Kidney (tissue), 14 donors: ENCODE measurements around the gene MPLKIP. TPM values are rescaled to one million over a fixed set of nuclear protein-coding genes. Genes with fewer than 3 reads are reported as not detected.
"Not testable (repeated sequence)": the region's sequence is repeated elsewhere in the genome, so short reads cannot be mapped to it uniquely, and the experiment has no call there.

ENCODE experiments used
- DNase-seq, 5 donors: peaks; one replicate each; pipeline ENCODE4 v3.0.0-alpha.2; 2013 to 2020
- FAIRE-seq: peaks from 2 replicates; lab custom pipeline; 2012; peaks lifted over from hg19 to GRCh38; lab: Jason Lieb, UNC
- H3K27ac ChIP-seq, 2 donors: one replicate each; pipeline ENCODE4 v1.7.0; 2013; ENCODE audit warnings: low read depth in 2 of 2, low read length in 2 of 2, inconsistent platforms in 1 of 2
- H3K27me3 ChIP-seq: one replicate; pipeline ENCODE4 v1.7.1; 2013; ENCODE audit warnings: low read length, inconsistent platforms; ENCODE audit not compliant: control insufficient read depth, insufficient read depth
- H3K36me3 ChIP-seq, 3 donors: one replicate each; pipeline versions ENCODE4 v1.7.0 to v1.7.1; 2013; ENCODE audit warnings: low read length in 3 of 3, control low read depth in 1 of 3, inconsistent platforms in 1 of 3; ENCODE audit not compliant: insufficient read depth in 3 of 3, control insufficient read depth in 2 of 3
- H3K4me1 ChIP-seq, 3 donors: one replicate each; pipeline versions ENCODE4 v1.7.0 to v1.7.1; 2013; ENCODE audit warnings: low read length in 3 of 3, inconsistent platforms in 1 of 3, low read depth in 1 of 3; ENCODE audit not compliant: control insufficient read depth in 2 of 3, insufficient read depth in 2 of 3
- H3K4me3 ChIP-seq, 3 donors: one replicate each; pipeline versions ENCODE4 v1.7.0 to v1.8.1; 2013; ENCODE audit warnings: low read length in 3 of 3, control low read depth in 1 of 3, inconsistent platforms in 1 of 3
- H3K9ac ChIP-seq, 3 donors: one replicate each; pipeline versions ENCODE4 v1.7.0 to v1.7.1; 2013; ENCODE audit warnings: low read length in 3 of 3, control low read depth in 1 of 3, inconsistent platforms in 1 of 3
- H3K9me3 ChIP-seq, 3 donors: one replicate each; pipeline versions ENCODE4 v1.7.0 to v1.7.1; 2013; ENCODE audit warnings: low read length in 3 of 3, control low read depth in 1 of 3, inconsistent platforms in 1 of 3; ENCODE audit not compliant: control insufficient read depth in 2 of 3, insufficient read depth in 1 of 3
- intact Hi-C: fragments of 100-400 bp; cut with DNase I; formaldehyde crosslinking; loops from one replicate; pipeline ENCODE4 v1.11.1; 2022
- polyA plus RNA-seq: library from polyadenylated mRNA; stranded (reverse); fragments of 350-450 nt; fragmentation: Illumina TruSeq; extraction: RNeasy Lipid Tissue Mini Kit (QIAGEN cat#74804); gene quantifications from one replicate; pipeline ENCODE4 v1.2.3, GENCODE V29; 2014; ENCODE audit warnings: low read depth, low replicate concordance; ENCODE audit not compliant: insufficient read depth
- total RNA-seq: library from RNA; stranded (reverse); fragmentation: NEBNext Ultra II Directional; extraction: Animal tissue kit (Norgen Biotek cat#: 25700); gene quantifications from one replicate; pipeline ENCODE4 v1.2.1, GENCODE V29; 2021
- TF ChIP-seq, protein P1 (sequence below): IDR thresholded peaks from 3 replicates; pipeline ENCODE4 v1.5.1; 2012; ENCODE audit warnings: mild to moderate bottlenecking, moderate library complexity, borderline replicate concordance; ENCODE audit not compliant: insufficient read depth; ENCODE audit errors: extremely low read depth
- donor health status: control.
- donor health status: control.
- donor health status: control.
- donor health status: control.
- donor health status: control.
- donor health status: DM: yes; HTN: yes; CAD: no.
- donor health status: Normal renal cell carcinoma (clear cell type).

Gene MPLKIP
- total and polyA plus RNA-seq, 2 donors from 2014 or later = 32.1 to 58.7 TPM

DNA sequence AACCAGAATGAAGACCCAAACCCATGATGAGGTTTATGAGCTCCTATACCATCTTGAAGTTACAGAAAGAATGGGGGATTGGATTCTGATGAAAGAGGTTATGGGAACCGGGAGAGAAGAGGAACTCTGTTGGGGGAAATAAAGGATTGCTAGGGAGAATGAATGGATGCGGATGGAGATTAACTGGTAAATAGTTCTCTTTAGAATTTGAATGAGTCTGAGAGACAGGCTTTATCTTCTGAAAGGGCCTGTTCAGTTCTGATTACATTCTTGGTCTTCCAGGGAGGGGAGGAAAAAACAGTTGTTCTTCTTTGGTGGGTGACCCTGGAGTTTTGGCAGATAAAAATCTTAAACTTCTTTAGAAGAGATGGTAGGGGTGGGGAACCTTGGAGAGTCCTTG lies 14.2 kb upstream of the MPLKIP start:
- intact Hi-C loops = no loop called here

DNA sequence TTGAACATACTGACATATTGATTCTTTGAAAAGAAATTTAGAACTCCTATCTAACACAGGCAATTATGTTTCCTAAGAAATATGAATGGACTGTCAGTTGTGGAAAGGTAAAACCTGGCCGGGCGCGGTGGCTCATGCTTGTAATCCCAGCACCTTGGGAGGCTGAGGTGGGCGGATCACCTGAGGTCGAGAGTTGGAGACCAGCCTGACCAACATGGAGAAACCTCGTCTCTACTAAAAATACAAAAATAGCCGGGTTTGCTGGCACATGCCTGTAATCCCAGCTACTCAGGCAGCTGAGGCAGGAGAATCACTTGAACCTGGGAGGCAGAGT lies 13.8 kb upstream of the MPLKIP start:
- not testable (repeated sequence) for FAIRE-seq

More for the DNA sequence above, 14.2 kb upstream of the MPLKIP start:
- FAIRE-seq = no peak
- TF ChIP-seq, protein P1, sequence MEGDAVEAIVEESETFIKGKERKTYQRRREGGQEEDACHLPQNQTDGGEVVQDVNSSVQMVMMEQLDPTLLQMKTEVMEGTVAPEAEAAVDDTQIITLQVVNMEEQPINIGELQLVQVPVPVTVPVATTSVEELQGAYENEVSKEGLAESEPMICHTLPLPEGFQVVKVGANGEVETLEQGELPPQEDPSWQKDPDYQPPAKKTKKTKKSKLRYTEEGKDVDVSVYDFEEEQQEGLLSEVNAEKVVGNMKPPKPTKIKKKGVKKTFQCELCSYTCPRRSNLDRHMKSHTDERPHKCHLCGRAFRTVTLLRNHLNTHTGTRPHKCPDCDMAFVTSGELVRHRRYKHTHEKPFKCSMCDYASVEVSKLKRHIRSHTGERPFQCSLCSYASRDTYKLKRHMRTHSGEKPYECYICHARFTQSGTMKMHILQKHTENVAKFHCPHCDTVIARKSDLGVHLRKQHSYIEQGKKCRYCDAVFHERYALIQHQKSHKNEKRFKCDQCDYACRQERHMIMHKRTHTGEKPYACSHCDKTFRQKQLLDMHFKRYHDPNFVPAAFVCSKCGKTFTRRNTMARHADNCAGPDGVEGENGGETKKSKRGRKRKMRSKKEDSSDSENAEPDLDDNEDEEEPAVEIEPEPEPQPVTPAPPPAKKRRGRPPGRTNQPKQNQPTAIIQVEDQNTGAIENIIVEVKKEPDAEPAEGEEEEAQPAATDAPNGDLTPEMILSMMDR = no peak
- peaks cover 0 to 9% (median 0%) of the 10 kb centered on the region in 3 donors for H3K4me1 ChIP-seq
- no peak for DNase-seq
- H3K9me3 ChIP-seq = no peaks in the 10 kb centered on the region
- H3K27me3 ChIP-seq = no peaks in the 10 kb centered on the region
- no peak overlapping the region for H3K4me3 ChIP-seq
- H3K9ac ChIP-seq = no peak overlapping the region
- no peak overlapping the region for H3K27ac ChIP-seq
- H3K36me3 ChIP-seq = no peaks in the 10 kb centered on the region

DNA sequence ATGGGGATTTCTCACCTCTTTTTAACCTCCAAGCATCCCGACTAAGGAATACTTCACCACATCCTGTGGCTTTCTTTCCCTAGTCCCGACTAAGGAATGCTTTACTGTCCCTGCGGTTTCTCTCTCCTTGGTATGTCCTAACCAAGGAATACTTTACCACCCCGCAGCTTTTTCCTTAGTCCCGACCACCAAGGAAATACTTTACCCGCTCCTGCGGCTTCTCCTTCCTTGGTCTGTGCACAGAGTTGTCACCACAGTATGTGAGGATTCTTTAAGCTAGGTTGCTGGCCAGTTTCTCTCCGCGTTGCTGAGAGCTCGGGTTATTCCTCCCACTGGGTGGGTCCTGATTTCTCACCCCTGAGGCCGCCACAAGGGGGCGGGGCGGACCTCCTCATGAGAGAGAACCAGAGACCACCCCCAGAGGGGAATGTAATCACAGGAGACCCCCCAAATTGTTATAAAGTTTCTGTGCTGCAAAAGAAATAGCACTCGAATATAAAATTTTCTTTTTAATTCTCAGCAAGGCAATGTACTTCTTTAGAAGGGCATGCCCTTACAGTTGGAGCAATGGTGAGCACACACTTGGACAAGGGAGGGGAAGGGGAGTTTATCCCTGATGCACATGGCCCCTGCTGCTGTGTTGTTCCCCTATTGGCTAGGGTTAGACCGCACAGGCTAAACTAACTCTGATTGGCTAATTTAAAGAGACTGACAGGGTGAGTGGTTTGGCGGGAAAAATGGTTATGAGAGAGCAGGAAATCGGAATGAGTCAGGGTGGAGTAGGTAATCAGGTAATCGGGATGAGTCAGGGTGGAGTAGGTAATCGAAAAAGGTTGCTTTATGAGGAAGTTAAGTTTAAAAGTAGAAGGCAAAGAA lies 13.2 kb upstream of the MPLKIP start:
- H3K27ac ChIP-seq = no peak overlapping the region
- H3K4me3 ChIP-seq = no peak overlapping the region
- TF ChIP-seq, protein P1 = no peak
- H3K9me3 ChIP-seq = no peaks in the 10 kb centered on the region
- DNase-seq = no peak
- no peak overlapping the region for H3K9ac ChIP-seq
- H3K27me3 ChIP-seq = no peaks in the 10 kb centered on the region
- FAIRE-seq = no peak
- peaks cover 0 to 9% (median 0%) of the 10 kb centered on the region in 3 donors for H3K4me1 ChIP-seq
- H3K36me3 ChIP-seq = no peaks in the 10 kb centered on the region
- intact Hi-C loops = no loop called here

More for the DNA sequence above, 13.8 kb upstream of the MPLKIP start:
- intact Hi-C loops, H3K9ac ChIP-seq, H3K4me3 ChIP-seq, H3K36me3 ChIP-seq, H3K27ac ChIP-seq, H3K27me3 ChIP-seq, H3K9me3 ChIP-seq, H3K4me1 ChIP-seq, DNase-seq: not testable (repeated sequence)

DNA sequence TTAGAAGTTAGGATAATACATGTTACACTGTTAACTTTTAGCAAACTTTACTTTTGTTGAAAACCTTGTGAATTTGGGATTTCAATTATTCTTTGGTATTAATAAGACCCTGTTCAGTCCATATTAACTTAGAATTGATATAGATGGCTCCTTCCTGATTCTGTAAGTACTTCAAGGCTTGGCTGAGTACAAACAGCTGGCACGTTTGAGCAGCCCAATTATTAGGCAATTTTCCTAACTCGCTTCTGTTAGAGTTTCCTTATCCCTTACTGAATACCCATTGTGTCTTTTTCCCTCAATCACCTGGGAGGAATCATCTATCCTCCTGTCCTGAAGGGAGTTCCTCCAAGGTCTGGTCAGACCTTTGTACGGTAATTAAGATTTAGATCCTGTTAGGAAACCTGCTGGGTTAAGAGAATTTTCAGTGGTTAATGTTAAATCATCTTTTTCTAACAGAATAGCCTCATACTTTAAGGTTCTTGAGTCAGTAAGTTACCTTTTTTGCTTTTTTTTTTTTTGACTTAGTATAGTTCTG lies 11.2 kb upstream of the MPLKIP start:
- DNase-seq, H3K4me1 ChIP-seq, H3K9me3 ChIP-seq, H3K27me3 ChIP-seq, H3K27ac ChIP-seq, H3K9ac ChIP-seq, intact Hi-C loops, H3K36me3 ChIP-seq: not testable (repeated sequence)
- H3K4me3 ChIP-seq = peak overlapping the region in 1 of 3 donors; percentile 35
- peak; percentile 46 for FAIRE-seq

DNA sequence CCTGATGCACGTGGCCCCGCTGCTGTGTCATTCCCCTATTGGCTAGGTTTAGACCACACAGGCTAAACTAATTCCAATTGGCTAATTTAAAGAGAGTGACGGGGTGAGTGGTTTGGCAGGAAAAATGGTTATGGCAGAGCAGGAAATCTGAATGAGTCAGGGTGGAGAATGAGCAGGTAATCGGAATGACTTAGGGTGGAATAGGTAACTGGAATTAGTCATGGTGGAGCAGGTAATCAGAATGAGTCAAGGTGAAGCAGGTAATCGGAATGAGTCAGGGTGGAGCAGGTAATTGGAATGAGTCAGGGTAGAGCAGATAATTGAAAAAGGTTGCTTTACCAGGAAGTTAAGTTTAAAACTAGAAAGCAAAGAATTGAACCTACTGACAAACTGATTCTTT lies 7.5 kb upstream of the MPLKIP start:
- H3K36me3 ChIP-seq, H3K4me1 ChIP-seq, intact Hi-C loops, H3K9me3 ChIP-seq, FAIRE-seq, H3K9ac ChIP-seq, H3K27me3 ChIP-seq, H3K27ac ChIP-seq, DNase-seq, H3K4me3 ChIP-seq: not testable (repeated sequence)

DNA sequence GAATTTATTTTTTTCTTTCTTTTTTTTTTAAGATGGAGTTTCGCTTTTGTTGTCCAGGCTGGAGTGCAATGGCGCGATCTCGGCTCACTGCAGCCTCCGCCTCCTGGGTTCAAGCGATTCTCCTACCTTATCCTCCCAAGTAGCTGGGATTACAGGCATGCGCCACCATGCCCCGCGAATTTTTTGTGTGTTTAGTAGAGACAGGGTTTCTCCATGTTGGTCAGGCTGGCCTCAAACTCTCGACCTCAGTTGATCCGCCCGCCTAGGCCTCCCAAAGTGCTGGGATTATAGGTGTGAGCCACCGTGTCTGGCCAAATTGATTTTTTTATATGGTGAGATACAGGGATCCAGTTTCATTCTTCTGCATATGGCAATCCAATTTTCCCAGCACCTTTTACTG lies 5.5 kb upstream of the MPLKIP start:
- H3K9me3 ChIP-seq, H3K27ac ChIP-seq, H3K27me3 ChIP-seq, H3K4me1 ChIP-seq, DNase-seq, intact Hi-C loops, H3K9ac ChIP-seq, H3K36me3 ChIP-seq, FAIRE-seq, H3K4me3 ChIP-seq: not testable (repeated sequence)
